Erythroblast (primary cell): ENCODE measurements around the gene NIPA2.

ENCODE experiments used
- GATA1 ChIP-seq: IDR thresholded peaks from 2 replicates; pipeline ENCODE4 v1.6.1; 2011; ENCODE audit warnings: low read depth, mild to moderate bottlenecking, control low read depth, low read length, moderate library complexity
- POLR2A ChIP-seq: IDR thresholded peaks from 2 replicates; pipeline ENCODE4 v1.6.1; 2011; ENCODE audit warnings: mild to moderate bottlenecking, low read length

- TF ChIP-seq POLR2A, result no peak
- no peak for TF ChIP-seq GATA1
Measured at GRCh38 chr15:22903427-22903826, 65.0 kb downstream of the NIPA2 start.
